ENCODE measurements around the gene PVALB.

GRCh38 chr22:36824655-36825054 lies 7.8 kb upstream of the PVALB start:
- TF ChIP-seq TARDBP (IDR thresholded peaks at IDR 0.05) (no peak), BHLHE40 (IDR thresholded peaks at IDR 0.05; ENCODE audit: borderline replicate concordance) (no peak), SP1 (IDR thresholded peaks at IDR 0.05) (no peak), SUZ12 (IDR thresholded peaks at IDR 0.05) (no peak), NFRKB (IDR thresholded peaks at IDR 0.05) (no peak), FOXM1 (IDR thresholded peaks at IDR 0.05; ENCODE audit: borderline replicate concordance) (no peak), LEF1 (IDR thresholded peaks at IDR 0.05; ENCODE audit: borderline replicate concordance) (no peak), CTBP1 (IDR thresholded peaks at IDR 0.05; ENCODE audit: borderline replicate concordance) (no peak), ARNT (IDR thresholded peaks at IDR 0.05) (no peak), FOXK2 (IDR thresholded peaks at IDR 0.05) (no peak), ZNF384 (IDR thresholded peaks at IDR 0.05) (no peak)
